SK-N-MC (cell line): ENCODE results near the gene DLK2.
A peak's percentile ranks its signal among the peaks of the same experiment; 100 is the strongest.
"Not testable (repeated sequence)": the region's sequence is repeated elsewhere in the genome, so short reads cannot be mapped to it uniquely, and the experiment has no call there.

Source experiments
- DNase-seq: peaks from one replicate; pipeline ENCODE4 v3.0.0-alpha.2; 2011; ENCODE audit warnings: low read depth, low spot score
- H3K27ac ChIP-seq: fragments of 200-600 bp; sonication (generic); 2 replicates; pipeline ENCODE4 v1.5.1; 2016; ENCODE audit warnings: mixed run types
- H3K36me3 ChIP-seq: fragments of 200-600 bp; sonication (generic); 2 replicates; pipeline ENCODE4 v1.6.1; 2017; ENCODE audit warnings: antibody characterized with exemption, low read length, mixed read lengths; ENCODE audit not compliant: insufficient read depth
- H3K4me3 ChIP-seq: fragments of 200-600 bp; sonication (generic); 2 replicates; pipeline ENCODE4 v1.5.1; 2016
- H3K9ac ChIP-seq: fragments of 200-600 bp; sonication (generic); 2 replicates; pipeline ENCODE4 v1.8.0; 2017; ENCODE audit warnings: mixed run types, mixed read lengths; ENCODE audit not compliant: insufficient read length
- H3K9me3 ChIP-seq: fragments of 200-600 bp; sonication (generic); 2 replicates; pipeline ENCODE4 v1.6.1; 2017; ENCODE audit warnings: low read depth, mild to moderate bottlenecking, antibody characterized with exemption, low read length, moderate library complexity, mixed read lengths
- EZH2 ChIP-seq: fragments of 200-600 bp; sonication (generic); IDR thresholded peaks from one replicate; pipeline ENCODE4 v1.6.1; 2017; ENCODE audit warnings: antibody characterized with exemption
- FOXP2 ChIP-seq: optimal IDR thresholded peaks from 2 replicates; pipeline ENCODE3; 2011; ENCODE audit warnings: mild to moderate bottlenecking, moderate library complexity; ENCODE audit not compliant: insufficient read depth; ENCODE audit errors: extremely low read length, control extremely low read depth
- POLR2AphosphoS5 ChIP-seq: IDR thresholded peaks from 2 replicates; pipeline ENCODE4 v1.6.1; 2012; ENCODE audit warnings: mild to moderate bottlenecking, low read depth, low read length, borderline replicate concordance

Gene DLK2, protein sequence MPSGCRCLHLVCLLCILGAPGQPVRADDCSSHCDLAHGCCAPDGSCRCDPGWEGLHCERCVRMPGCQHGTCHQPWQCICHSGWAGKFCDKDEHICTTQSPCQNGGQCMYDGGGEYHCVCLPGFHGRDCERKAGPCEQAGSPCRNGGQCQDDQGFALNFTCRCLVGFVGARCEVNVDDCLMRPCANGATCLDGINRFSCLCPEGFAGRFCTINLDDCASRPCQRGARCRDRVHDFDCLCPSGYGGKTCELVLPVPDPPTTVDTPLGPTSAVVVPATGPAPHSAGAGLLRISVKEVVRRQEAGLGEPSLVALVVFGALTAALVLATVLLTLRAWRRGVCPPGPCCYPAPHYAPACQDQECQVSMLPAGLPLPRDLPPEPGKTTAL

DNA sequence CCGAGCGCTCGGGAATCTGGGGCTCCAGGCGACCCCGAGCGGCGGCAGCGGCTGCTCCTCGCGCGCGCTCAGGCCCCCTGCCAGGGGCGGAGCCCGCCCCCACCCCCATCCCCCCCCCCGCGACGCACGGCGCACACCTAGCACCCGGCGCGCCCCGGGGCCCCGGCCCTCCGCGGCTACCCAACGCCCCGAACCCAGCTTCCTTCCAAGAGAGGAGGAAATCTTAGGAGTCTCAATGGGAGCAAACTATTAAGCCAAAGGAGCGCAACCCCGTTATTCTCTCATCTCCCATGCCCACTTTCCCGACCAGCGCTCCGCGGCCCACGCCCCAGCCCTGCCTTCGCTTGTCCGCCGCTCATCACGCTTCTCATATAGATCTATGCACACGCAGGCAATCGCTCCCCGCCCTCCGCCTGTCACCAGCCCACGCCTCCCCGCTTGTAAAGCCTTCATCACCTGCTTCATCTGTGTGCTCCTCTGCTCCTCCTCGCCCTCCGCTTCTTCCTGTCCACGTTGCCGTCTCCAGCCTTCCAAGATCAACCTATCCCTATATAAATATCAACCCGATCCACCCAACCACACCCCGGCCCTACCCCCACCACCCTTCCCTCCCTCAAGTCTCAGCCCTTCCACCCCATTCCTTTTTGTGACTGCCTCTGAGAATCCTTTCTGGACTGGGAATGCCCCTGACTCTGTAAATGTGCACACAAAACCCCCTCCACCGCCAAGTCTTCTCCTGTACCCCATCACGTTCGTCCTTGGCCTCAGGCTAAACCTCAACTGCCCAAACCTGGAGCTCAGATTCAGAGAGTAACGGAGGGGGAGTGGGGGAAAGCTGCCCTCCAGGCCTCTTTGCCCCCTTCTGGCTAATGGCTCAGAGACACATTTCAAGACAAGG is at the start of gene DLK2:
DLK2 (minus strand) TSS at position 18 of the 898 bp plus-strand sequence. CDS start 723 bp downstream, outside the sequence.
- Histone ChIP-seq H3K27ac (no peak within 1 kb of the TSS), H3K9ac (peak within 1 kb of the TSS; percentile 69), H3K4me3 (peak within 1 kb of the TSS; percentile 94), H3K36me3 (peaks cover 3% of the 10 kb centered on the region; the same call in 1 of the 2 replicates), H3K9me3 (no peaks in the 10 kb centered on the region)
- no peak for DNase-seq
- TF ChIP-seq EZH2 (no peak), POLR2AphosphoS5 (0 out of 2 replicates have a peak, but pooled peaks have one; percentile 15), FOXP2 (no peak)

DNA sequence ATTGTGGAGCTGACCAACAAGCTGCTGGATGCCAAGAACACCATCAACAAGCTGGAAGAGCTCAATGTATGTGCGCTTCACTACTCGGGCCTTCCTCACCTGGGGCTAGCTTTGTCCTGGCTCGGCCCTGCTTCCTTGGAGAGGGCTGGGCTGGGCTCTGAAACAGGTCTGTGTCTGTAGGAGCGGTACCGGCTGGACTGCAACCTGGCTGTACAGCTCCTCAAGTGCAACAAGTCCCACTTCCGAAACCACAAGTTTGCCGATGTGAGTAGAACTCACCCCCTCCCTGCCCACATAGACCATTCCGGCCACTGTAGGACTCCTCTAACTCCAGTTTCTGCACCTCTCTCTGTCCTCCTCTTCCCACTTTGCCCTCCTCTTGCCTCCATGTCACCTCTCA is 48.1 kb upstream of the DLK2 start:
- H3K27ac ChIP-seq: no peak overlapping the region
- no peaks in the 10 kb centered on the region for H3K9me3 ChIP-seq
- no peak for DNase-seq
- no peak overlapping the region for H3K9ac ChIP-seq
- H3K36me3 ChIP-seq: peaks cover 33% of the 10 kb centered on the region; the same call in 1 of the 2 replicates
- no peak overlapping the region for H3K4me3 ChIP-seq
- TF ChIP-seq POLR2AphosphoS5 (no peak), FOXP2 (no peak), EZH2 (no peak)

DNA sequence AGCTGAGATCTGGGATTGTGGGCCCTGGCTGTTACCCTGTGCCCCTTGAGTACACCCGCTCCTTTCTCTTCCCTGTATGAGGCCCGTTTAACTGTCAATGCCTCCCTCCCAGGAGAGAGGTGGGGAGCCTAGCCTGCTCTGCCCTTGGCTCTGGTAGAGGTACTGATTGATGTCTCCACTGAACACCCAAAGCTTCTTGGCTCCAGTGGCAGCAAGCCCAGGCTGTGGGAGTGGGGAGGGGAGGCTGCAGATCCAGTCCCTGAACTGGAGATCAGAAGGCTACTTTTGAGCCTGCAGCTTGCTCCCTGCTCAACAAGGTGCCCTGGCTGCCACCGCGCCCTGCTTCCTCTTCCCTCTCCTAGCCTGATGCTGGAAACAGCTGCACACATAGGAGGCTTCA is 47.3 kb upstream of the DLK2 start:
- Histone ChIP-seq H3K36me3 (peaks cover 38% of the 10 kb centered on the region; the same call in 1 of the 2 replicates), H3K27ac (no peak overlapping the region), H3K9me3 (no peaks in the 10 kb centered on the region), H3K9ac (no peak overlapping the region), H3K4me3 (no peak overlapping the region)
- TF ChIP-seq POLR2AphosphoS5 (no peak), FOXP2 (no peak), EZH2 (no peak)
- no peak for DNase-seq

DNA sequence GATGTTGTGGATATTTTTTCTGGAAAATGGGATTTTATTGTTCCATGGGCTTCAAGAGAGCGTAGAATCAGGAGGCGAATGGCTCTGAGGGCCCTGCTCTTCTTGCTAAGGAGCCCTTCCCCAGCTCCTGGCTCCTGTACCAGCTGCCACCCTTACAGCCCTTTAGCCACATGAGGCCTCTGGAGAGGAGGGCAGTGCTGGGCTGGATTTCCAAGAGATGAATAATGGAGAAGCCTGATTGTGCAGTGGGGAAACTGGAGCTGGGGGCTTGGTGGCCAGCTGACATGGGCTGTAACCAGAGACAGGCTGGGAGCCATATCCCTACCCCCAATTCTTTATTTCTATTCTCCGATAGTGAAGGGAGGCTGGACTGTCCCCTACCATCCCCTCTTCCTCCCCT is 45.6 kb upstream of the DLK2 start:
- no peak overlapping the region for H3K27ac ChIP-seq
- H3K36me3 ChIP-seq: peaks cover 40% of the 10 kb centered on the region; the same call in 1 of the 2 replicates
- DNase-seq: no peak
- no peaks in the 10 kb centered on the region for H3K9me3 ChIP-seq
- H3K4me3 ChIP-seq: no peak overlapping the region
- no peak overlapping the region for H3K9ac ChIP-seq
- TF ChIP-seq EZH2: no peak
- TF ChIP-seq FOXP2: no peak
- no peak for TF ChIP-seq POLR2AphosphoS5

DNA sequence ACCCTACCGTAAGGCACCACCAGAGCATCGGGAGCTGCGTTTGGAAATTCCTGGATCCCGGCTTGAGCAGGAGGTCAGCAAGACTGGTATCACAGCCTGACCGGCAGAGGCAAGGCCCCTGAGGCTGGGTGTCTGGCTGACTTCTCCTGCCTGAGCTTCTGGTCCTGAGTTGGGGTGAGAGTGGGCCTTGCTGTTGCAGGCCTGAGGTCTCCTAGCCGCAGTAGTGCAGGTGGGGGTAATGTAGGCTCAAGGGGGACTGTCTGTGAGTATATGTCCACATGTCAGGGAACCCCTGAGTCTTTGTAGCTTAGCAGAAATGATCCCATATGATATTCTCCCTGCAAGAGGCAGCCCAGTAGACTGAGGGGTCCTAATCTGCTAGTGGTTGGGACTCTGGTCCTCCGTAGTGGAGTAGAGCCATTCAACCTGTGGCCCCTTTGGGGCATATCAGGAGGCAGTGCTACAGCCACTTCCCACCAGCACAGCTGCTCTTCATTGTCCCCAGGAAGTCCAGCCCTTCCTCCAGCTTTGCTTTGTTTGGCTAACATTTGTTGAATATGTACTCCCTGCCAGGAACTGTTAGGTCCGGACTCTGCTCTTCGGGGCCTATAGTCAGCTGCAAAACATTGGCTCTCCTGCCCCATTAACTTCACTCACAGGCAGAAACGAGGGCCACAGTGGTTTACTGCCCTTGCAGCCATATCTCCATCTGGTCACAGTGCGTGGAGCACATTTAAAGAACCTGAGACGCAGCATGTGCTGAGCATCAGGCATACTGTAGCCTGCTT is 43.9 kb upstream of the DLK2 start:
- TF ChIP-seq FOXP2: no peak
- Histone ChIP-seq H3K27ac (no peak overlapping the region), H3K4me3 (no peak overlapping the region), H3K9ac (no peak overlapping the region), H3K9me3 (no peaks in the 10 kb centered on the region), H3K36me3 (peaks cover 40% of the 10 kb centered on the region; the same call in 1 of the 2 replicates)
- no peak for DNase-seq

DNA sequence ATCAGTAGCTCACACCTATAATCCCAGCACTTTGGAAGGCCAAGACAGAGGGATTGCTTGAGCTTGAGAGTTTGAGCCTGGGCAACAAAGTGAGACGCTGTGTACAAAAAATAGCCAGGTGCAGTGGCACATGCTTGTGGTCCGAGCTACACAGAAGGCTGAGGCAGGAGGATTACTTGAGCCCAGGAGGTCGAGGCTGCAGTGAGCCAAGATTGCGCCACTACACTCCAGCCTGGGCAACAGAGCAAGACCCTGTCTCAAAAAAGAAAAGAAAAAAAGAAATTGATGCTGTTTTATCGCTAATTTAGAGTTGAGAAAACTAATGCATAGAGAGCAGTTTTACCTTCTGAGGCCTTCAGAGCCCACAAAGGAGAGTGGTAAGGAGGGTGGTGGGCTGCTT is 42.9 kb upstream of the DLK2 start:
- not testable (repeated sequence) for H3K4me3 ChIP-seq, H3K9ac ChIP-seq, H3K27ac ChIP-seq, H3K9me3 ChIP-seq, DNase-seq
- H3K36me3 ChIP-seq: peaks cover 40% of the 10 kb centered on the region; the same call in 1 of the 2 replicates

DNA sequence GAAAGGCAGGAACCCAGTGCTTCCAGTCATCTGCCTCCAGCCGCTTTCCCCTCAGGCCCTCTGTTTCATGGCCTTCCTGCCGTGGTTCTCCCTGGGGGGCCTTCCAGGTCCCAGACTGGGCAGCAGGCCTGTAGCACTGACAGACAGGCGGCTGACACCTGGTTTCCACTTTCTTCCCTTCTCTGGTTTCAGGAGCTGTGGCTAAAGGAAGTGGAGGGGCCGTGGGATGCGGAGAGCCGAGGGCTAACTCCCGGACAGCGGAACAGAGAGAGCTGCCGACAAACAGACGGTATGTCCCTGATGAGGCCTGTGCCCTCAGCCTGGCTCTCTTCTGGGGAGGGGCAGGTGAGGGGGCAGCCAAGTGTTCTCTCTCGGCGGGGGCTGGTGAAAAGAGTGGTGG is 42.3 kb upstream of the DLK2 start:
- no peak overlapping the region for H3K27ac ChIP-seq
- TF ChIP-seq FOXP2: no peak
- TF ChIP-seq POLR2AphosphoS5: no peak
- TF ChIP-seq EZH2: no peak

DNA sequence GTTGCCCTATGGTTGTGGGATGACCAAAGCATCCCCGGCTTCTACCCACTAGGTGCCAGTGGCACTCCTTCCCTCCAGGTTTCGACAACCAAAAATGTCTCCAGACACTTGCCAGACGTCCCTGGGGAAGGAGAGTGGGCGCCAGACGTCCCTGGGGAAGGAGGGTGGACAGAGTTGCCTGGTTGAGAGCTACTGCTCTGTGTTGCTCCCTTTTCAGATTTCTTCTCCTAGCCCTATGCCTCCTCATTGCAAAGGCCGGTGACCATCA is 41.7 kb upstream of the DLK2 start:
- Histone ChIP-seq H3K27ac (no peak overlapping the region), H3K9ac (no peak overlapping the region), H3K4me3 (no peak overlapping the region), H3K36me3 (peaks cover 38% of the 10 kb centered on the region; the same call in 1 of the 2 replicates), H3K9me3 (no peaks in the 10 kb centered on the region)
- no peak for TF ChIP-seq EZH2
- DNase-seq: no peak

More for the DNA sequence above, 42.3 kb upstream of the DLK2 start:
- DNase-seq: no peak
- Histone ChIP-seq H3K9ac (no peak overlapping the region), H3K36me3 (peaks cover 40% of the 10 kb centered on the region; the same call in 1 of the 2 replicates), H3K9me3 (no peaks in the 10 kb centered on the region), H3K4me3 (no peak overlapping the region)
